H9 (cell line): ENCODE results near the gene DHODH. TPM values are rescaled to one million over a fixed set of nuclear protein-coding genes. Genes with fewer than 3 reads are reported as not detected.

ENCODE experiments used
- DNase-seq: peaks from one replicate; pipeline ENCODE4 v3.0.0-alpha.2; 2017
- H2AFZ ChIP-seq: one replicate; pipeline ENCODE4 v1.6.1; 2013; ENCODE audit warnings: mild to moderate bottlenecking, low read length, control low read depth, moderate library complexity
- H2AK5ac ChIP-seq: 2 replicates; pipeline ENCODE4 v1.6.1; 2013; ENCODE audit warnings: low read length, control low read depth, mixed read lengths; ENCODE audit not compliant: insufficient read length
- H2BK120ac ChIP-seq: one replicate; pipeline ENCODE4 v1.6.1; 2013; ENCODE audit warnings: low read depth, mild to moderate bottlenecking, low read length, control low read depth, inconsistent platforms; ENCODE audit not compliant: poor library complexity, severe bottlenecking
- H2BK12ac ChIP-seq: 2 replicates; pipeline ENCODE4 v1.6.1; 2013; ENCODE audit warnings: low read length, control low read depth, mixed read lengths, low read depth; ENCODE audit not compliant: insufficient read length
- H2BK15ac ChIP-seq: 2 replicates; pipeline ENCODE4 v1.6.1; 2013; ENCODE audit warnings: low read depth, low read length, control low read depth
- H2BK20ac ChIP-seq: one replicate; pipeline ENCODE4 v1.6.1; 2013; ENCODE audit warnings: low read depth, mild to moderate bottlenecking, low read length, control low read depth, inconsistent platforms; ENCODE audit not compliant: poor library complexity, severe bottlenecking
- H2BK5ac ChIP-seq: 2 replicates; pipeline ENCODE4 v1.6.1; 2013; ENCODE audit warnings: low read length, control low read depth, mixed read lengths; ENCODE audit not compliant: insufficient read length
- H3K14ac ChIP-seq: 2 replicates; pipeline ENCODE4 v1.6.1; 2013; ENCODE audit warnings: low read length, control low read depth; ENCODE audit not compliant: insufficient read depth
- H3K18ac ChIP-seq: 2 replicates; pipeline ENCODE4 v1.6.1; 2013; ENCODE audit warnings: low read depth, mild to moderate bottlenecking, mixed read lengths, low read length, control low read depth; ENCODE audit not compliant: insufficient read length
- H3K23ac ChIP-seq: 2 replicates; pipeline ENCODE4 v1.6.1; 2013; ENCODE audit warnings: low read length, control low read depth, mixed read lengths, low read depth; ENCODE audit not compliant: insufficient read length
- H3K23me2 ChIP-seq: 2 replicates; pipeline ENCODE4 v1.6.1; 2013; ENCODE audit warnings: low read depth, mild to moderate bottlenecking, mixed read lengths, low read length, control low read depth; ENCODE audit not compliant: insufficient read length, poor library complexity, severe bottlenecking
- H3K27ac ChIP-seq: 2 replicates; pipeline ENCODE4 v1.5.1; 2013; ENCODE audit warnings: low read length, control low read depth, mixed read lengths, low read depth; ENCODE audit not compliant: insufficient read length
- H3K27me3 ChIP-seq: 2 replicates; pipeline ENCODE4 v1.6.1; 2013; ENCODE audit warnings: low read length, control low read depth, inconsistent platforms; ENCODE audit not compliant: insufficient read depth
- H3K4ac ChIP-seq: 2 replicates; pipeline ENCODE4 v1.6.1; 2013; ENCODE audit warnings: low read depth, mild to moderate bottlenecking, control low read depth, inconsistent platforms, low read length, moderate library complexity
- H3K4me1 ChIP-seq: 2 replicates; pipeline ENCODE4 v1.6.1; 2013; ENCODE audit warnings: low read length, control low read depth, inconsistent platforms; ENCODE audit not compliant: insufficient read depth
- H3K4me2 ChIP-seq: 2 replicates; pipeline ENCODE4 v1.6.1; 2013; ENCODE audit warnings: low read length, control low read depth, mixed read lengths; ENCODE audit not compliant: insufficient read length, insufficient read depth
- H3K56ac ChIP-seq: 2 replicates; pipeline ENCODE4 v1.6.1; 2013; ENCODE audit warnings: low read depth, mild to moderate bottlenecking, mixed read lengths, low read length, control low read depth; ENCODE audit not compliant: insufficient read length
- H3K79me1 ChIP-seq: 2 replicates; pipeline ENCODE4 v1.6.1; 2013; ENCODE audit warnings: low read depth, mild to moderate bottlenecking, moderate library complexity, low read length, control low read depth, inconsistent platforms; ENCODE audit not compliant: insufficient read depth, poor library complexity, severe bottlenecking
- H3K79me2 ChIP-seq: 2 replicates; pipeline ENCODE4 v1.6.1; 2013; ENCODE audit warnings: low read length, control low read depth, inconsistent platforms; ENCODE audit not compliant: insufficient read depth
- H3K9ac ChIP-seq: 2 replicates; pipeline ENCODE4 v1.6.1; 2013; ENCODE audit warnings: low read length, control low read depth, mixed read lengths; ENCODE audit not compliant: insufficient read length; ENCODE audit errors: extremely low read depth
- H3K9me3 ChIP-seq: one replicate; pipeline ENCODE4 v1.6.1; 2013; ENCODE audit warnings: low read depth, low read length, inconsistent platforms; ENCODE audit not compliant: control insufficient read depth
- H3T11ph ChIP-seq: one replicate; pipeline ENCODE4 v1.6.1; 2013; ENCODE audit warnings: mild to moderate bottlenecking, low read length, control low read depth, inconsistent platforms
- H4K20me1 ChIP-seq: one replicate; pipeline ENCODE4 v1.6.1; 2013; ENCODE audit not compliant: control insufficient read depth, insufficient read length, insufficient read depth
- H4K5ac ChIP-seq: 2 replicates; pipeline ENCODE4 v1.6.1; 2013; ENCODE audit warnings: low read depth, mild to moderate bottlenecking, mixed read lengths, low read length, control low read depth; ENCODE audit not compliant: insufficient read length
- H4K8ac ChIP-seq: replicated peaks from 2 replicates; pipeline ENCODE4 v1.6.1; 2013; ENCODE audit warnings: low read length, control low read depth, mixed read lengths, low read depth; ENCODE audit not compliant: insufficient read length
- H4K91ac ChIP-seq: 2 replicates; pipeline ENCODE4 v1.6.1; 2013; ENCODE audit warnings: low read depth, mild to moderate bottlenecking, moderate library complexity, mixed read lengths, low read length, control low read depth; ENCODE audit not compliant: insufficient read length
- H3K27ac Mint-ChIP-seq, 3 experiments: 2 replicates in 2 of 3; 3 replicates in 1 of 3; pipeline ENCODE4 v1.8.0; 2020 to 2021; ENCODE audit warnings: mixed read lengths in 3 of 3, mild to moderate bottlenecking in 1 of 3, moderate library complexity in 1 of 3
- H3K27me3 Mint-ChIP-seq: 2 replicates; pipeline ENCODE4 v1.8.0; 2021; ENCODE audit warnings: low read depth, mild to moderate bottlenecking, moderate library complexity, mixed read lengths
- H3K36me3 Mint-ChIP-seq, 3 experiments: 2 replicates in 2 of 3; 3 replicates in 1 of 3; pipeline ENCODE4 v1.8.0; 2020 to 2021; ENCODE audit warnings: low read depth in 3 of 3, mixed read lengths in 3 of 3; ENCODE audit not compliant: insufficient read depth in 1 of 3
- H3K4me1 Mint-ChIP-seq, 2 experiments: 2 replicates each; pipeline ENCODE4 v1.8.0; 2020; ENCODE audit warnings: mixed read lengths in 2 of 2
- H3K4me3 Mint-ChIP-seq, 2 experiments: 2 replicates in 1 of 2; 3 replicates in 1 of 2; pipeline ENCODE4 v1.8.0; 2020 to 2021; ENCODE audit warnings: mild to moderate bottlenecking in 2 of 2, mixed read lengths in 2 of 2, moderate library complexity in 1 of 2
- H3K9me3 Mint-ChIP-seq, 2 experiments: 2 replicates in 1 of 2; 3 replicates in 1 of 2; pipeline ENCODE4 v1.8.0; 2020; ENCODE audit warnings: mild to moderate bottlenecking in 2 of 2, mixed read lengths in 2 of 2, moderate library complexity in 1 of 2
- WGBS: extraction: QIAGEN DNeasy Blood & Tissue Kit; methylation state at CpG from one replicate; pipeline ENCODE4 v1.1.7; 2013; ENCODE audit warnings: missing lambda C conversion rate, low lambda C conversion rate, mixed read lengths; ENCODE audit not compliant: insufficient read length; ENCODE audit errors: extremely low coverage; 5-methylcytosine and 5-hydroxymethylcytosine counted together
- total RNA-seq: library from RNA; stranded (reverse); gene quantifications from 2 replicates; pipeline ENCODE4 v1.2.1, GENCODE V29; 2021
- TF ChIP-seq, protein P1 (sequence below): fragments of 200-600 bp; sonication (generic); conservative IDR thresholded peaks from 3 replicates; pipeline ENCODE4 v1.8.0; 2021; ENCODE audit warnings: antibody characterized with exemption, mild to moderate bottlenecking

DHODH gene
- total RNA-seq, 1 experiment from 2014 or later = 16.4 TPM

DNA sequence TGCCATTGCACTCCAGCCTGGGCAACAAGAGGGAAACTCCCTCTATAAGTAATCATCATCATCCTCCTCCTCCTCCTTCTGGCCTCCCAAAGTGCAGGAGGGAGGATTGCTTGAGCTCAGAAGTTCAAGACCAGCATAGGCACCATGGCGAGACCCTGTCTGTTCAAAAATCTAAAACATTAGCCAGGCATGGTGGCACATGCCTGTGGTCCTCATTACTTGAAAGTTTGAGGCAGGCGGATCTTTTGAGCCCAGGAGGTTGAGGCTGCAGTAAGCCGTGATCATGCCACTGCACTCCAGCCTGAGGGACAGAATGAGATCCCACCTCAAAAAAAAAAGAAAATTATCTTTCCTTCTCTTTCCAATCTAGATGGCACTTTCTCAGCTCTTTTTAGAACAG lies 36.2 kb upstream of the DHODH start:
- Mint-ChIP-seq H3K36me3 (no peaks in the 10 kb centered on the region), H3K9me3 (no peaks in the 10 kb centered on the region), H3K4me3 (no peak overlapping the region), H3K27ac (no peak overlapping the region), H3K4me1 (no peaks in the 10 kb centered on the region), H3K27me3 (no peaks in the 10 kb centered on the region; the same call in 1 of the 2 replicates)
- H3K18ac ChIP-seq = no peak overlapping the region
- H3K9me3 ChIP-seq = no peaks in the 10 kb centered on the region
- H2AK5ac ChIP-seq = no peak overlapping the region
- H3K23ac ChIP-seq = no peak overlapping the region
- no peak for DNase-seq
- no peaks in the 10 kb centered on the region for H3K79me1 ChIP-seq
- H3K56ac ChIP-seq = no peak overlapping the region
- no peaks in the 10 kb centered on the region for H3K79me2 ChIP-seq
- no peak overlapping the region for H2BK20ac ChIP-seq
- H2BK15ac ChIP-seq = no peak overlapping the region
- WGBS = no CpG with 5 or more reads among the region's 3 CpGs
- H3K27me3 ChIP-seq = no peaks in the 10 kb centered on the region
- H2AFZ ChIP-seq = no peak overlapping the region
- no peaks in the 10 kb centered on the region for H3K4me1 ChIP-seq
- no peak overlapping the region for H4K8ac ChIP-seq
- no peak overlapping the region for H2BK5ac ChIP-seq
- no peak overlapping the region for H2BK120ac ChIP-seq
- TF ChIP-seq, protein P1, sequence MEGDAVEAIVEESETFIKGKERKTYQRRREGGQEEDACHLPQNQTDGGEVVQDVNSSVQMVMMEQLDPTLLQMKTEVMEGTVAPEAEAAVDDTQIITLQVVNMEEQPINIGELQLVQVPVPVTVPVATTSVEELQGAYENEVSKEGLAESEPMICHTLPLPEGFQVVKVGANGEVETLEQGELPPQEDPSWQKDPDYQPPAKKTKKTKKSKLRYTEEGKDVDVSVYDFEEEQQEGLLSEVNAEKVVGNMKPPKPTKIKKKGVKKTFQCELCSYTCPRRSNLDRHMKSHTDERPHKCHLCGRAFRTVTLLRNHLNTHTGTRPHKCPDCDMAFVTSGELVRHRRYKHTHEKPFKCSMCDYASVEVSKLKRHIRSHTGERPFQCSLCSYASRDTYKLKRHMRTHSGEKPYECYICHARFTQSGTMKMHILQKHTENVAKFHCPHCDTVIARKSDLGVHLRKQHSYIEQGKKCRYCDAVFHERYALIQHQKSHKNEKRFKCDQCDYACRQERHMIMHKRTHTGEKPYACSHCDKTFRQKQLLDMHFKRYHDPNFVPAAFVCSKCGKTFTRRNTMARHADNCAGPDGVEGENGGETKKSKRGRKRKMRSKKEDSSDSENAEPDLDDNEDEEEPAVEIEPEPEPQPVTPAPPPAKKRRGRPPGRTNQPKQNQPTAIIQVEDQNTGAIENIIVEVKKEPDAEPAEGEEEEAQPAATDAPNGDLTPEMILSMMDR = no peak
- no peak overlapping the region for H4K5ac ChIP-seq
- H3K4me2 ChIP-seq = no peak overlapping the region
- no peak overlapping the region for H3K4ac ChIP-seq
- H3K9ac ChIP-seq = no peak overlapping the region
- H4K20me1 ChIP-seq = no peaks in the 10 kb centered on the region
- H2BK12ac ChIP-seq = no peak overlapping the region
- no peak overlapping the region for H3K14ac ChIP-seq
- no peak overlapping the region for H3K27ac ChIP-seq
- no peak overlapping the region for H4K91ac ChIP-seq
- H3T11ph ChIP-seq = no peak overlapping the region
- no peaks in the 10 kb centered on the region for H3K23me2 ChIP-seq
